AG04449 (cell line): Measurements from ENCODE around the gene MRPL11.

Experiments
- CTCF ChIA-PET: fragments of 350-600 bp; formaldehyde crosslinking; extraction: SDS; loops from one replicate; lab custom pipeline; 2021; ENCODE audit warnings: antibody characterized with exemption; lab: Yijun Ruan, JAX
- POLR2A ChIA-PET: fragments of 400-600, 350-600 bp; formaldehyde crosslinking; extraction: SDS; loops from one replicate; lab custom pipeline; 2020; ENCODE audit warnings: antibody characterized with exemption, inconsistent platforms; lab: Yijun Ruan, JAX
- DNase-seq: peaks from one replicate; pipeline ENCODE4 v3.0.0-alpha.2; 2010; ENCODE audit warnings: low read depth, low spot score
- H3K4me3 ChIP-seq: 2 replicates; pipeline ENCODE4 v1.5.1; 2011; ENCODE audit warnings: low read depth, mild to moderate bottlenecking, control low read depth, low read length
- TF ChIP-seq, protein P1 (sequence below): IDR thresholded peaks from one replicate; pipeline ENCODE4 v1.5.1; 2011; ENCODE audit warnings: mild to moderate bottlenecking, moderate library complexity, low read length, control low read depth, inconsistent platforms; ENCODE audit not compliant: insufficient read depth; ENCODE audit errors: missing control alignments

Gene MRPL11

DNA sequence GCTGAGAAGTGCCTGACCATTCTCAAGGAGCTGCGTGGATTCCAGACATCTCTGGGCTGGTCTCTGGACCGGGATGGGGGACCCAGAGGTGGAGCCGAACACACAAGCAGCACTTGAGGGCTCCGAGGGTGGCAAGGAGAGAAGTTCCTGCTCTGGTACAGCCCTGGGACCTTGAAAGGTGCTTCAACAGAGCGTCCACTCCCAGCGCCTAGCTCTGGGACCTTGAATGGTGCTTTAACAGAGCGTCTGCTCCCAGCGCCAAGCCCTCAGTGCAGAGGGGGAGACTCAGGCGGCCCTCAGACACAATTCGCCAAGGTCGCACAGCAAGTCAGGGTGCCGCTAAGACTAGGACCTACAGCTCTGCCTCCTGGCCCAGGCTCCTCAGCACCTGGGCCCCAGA lies 28.5 kb downstream of the MRPL11 start:
- no peak overlapping the region for H3K4me3 ChIP-seq
- ChIA-PET CTCF (interaction anchor here (2.3 to 37.4 kb wide), 6 partner anchors 12 to 269 kb away, joined by 15 to 1169 read pairs (median 51); partner anchors contain the start of genes MRPL11, NPAS4 and RBM4B), POLR2A (interaction anchor here (0.7 to 1.5 kb wide), 2 partner anchors 98 to 268 kb away, joined by 3 to 5 read pairs; partner anchors contain the start of gene RBM4B)
- DNase-seq: no peak
- TF ChIP-seq, protein P1, sequence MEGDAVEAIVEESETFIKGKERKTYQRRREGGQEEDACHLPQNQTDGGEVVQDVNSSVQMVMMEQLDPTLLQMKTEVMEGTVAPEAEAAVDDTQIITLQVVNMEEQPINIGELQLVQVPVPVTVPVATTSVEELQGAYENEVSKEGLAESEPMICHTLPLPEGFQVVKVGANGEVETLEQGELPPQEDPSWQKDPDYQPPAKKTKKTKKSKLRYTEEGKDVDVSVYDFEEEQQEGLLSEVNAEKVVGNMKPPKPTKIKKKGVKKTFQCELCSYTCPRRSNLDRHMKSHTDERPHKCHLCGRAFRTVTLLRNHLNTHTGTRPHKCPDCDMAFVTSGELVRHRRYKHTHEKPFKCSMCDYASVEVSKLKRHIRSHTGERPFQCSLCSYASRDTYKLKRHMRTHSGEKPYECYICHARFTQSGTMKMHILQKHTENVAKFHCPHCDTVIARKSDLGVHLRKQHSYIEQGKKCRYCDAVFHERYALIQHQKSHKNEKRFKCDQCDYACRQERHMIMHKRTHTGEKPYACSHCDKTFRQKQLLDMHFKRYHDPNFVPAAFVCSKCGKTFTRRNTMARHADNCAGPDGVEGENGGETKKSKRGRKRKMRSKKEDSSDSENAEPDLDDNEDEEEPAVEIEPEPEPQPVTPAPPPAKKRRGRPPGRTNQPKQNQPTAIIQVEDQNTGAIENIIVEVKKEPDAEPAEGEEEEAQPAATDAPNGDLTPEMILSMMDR: no peak

DNA sequence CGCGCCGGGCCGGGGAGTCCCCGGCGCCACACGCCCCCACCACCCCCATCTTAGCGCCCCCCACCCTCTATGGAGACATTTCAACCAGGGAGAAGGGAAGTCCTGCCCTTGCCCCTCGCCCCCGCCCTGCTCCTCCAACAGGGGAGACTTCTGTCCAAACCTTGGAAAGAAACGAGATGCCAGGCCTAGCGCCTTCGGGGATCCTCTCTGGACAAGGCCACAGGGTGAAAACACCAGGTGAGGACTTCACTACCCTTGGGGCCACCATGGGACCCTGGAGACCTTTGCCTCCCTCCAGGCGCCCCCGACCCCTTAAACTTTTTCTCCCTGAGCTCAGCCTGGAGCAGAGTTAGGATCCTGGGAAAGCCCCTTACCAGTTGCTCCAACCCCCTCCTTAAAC lies 29.4 kb downstream of the MRPL11 start:
- ChIA-PET POLR2A (interaction anchor here (1.0 to 1.5 kb wide), 4 partner anchors 9 to 269 kb away, joined by 4 to 8 read pairs (median 6); partner anchors contain the start of genes DPP3 and RBM4B), CTCF (interaction anchor here (0.6 to 37.4 kb wide), 35 partner anchors 9 to 424 kb away, joined by 3 to 1169 read pairs (median 5); partner anchors contain the start of genes ACTN3, BRMS1, DPP3 and MRPL11)
- peak overlapping the region; percentile 59 for H3K4me3 ChIP-seq
- DNase-seq: no peak
- TF ChIP-seq, protein P1: no peak

DNA sequence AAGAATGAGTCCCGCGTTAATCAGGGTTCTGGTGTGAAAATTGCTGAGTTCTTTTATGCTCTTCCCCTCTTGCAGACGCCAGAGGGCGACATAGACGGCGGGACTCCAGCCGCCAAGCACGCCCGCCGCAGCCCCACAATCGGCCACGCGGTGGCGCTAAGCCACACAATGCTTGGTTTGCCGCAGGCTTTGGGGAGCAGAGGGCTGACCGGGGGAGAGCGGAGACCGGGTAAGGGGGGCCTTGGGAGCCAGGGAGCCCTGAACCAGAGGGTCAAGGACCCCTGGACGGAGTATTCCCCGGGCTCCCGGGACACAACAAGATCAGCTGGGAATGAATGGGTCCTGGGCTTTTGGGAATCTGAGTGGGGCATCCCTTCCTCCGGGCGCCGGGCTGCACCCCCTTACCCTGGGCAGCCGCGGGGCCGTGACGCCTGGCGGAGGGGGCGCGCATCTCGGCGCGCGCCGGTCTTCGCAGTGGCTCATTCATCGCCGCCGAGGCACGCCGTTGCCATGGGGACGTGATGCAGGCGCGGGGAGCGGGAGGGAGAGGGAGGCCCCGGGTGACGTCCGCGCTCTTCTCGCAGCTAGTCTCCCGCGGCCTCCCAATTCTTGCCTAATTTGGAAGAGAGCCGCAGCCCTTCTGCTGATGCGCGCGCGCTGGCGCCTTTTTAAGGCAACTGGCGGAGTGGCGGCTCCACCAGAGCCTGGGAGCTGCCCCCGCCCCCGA lies 30.0 kb downstream of the MRPL11 start:
- peak; percentile 61 for DNase-seq
- H3K4me3 ChIP-seq: peak overlapping the region; percentile 59
- CTCF ChIA-PET: interaction anchor here (0.6 to 37.4 kb wide), 37 partner anchors 8 to 425 kb away, joined by 3 to 1169 read pairs (median 5); partner anchors contain the start of genes ACTN3, BRMS1, DPP3 and MRPL11
- TF ChIP-seq, protein P1: peak; percentile 100
- POLR2A ChIA-PET: interaction anchor here (1.0 to 1.5 kb wide), 3 partner anchors 9 to 71 kb away, joined by 4 to 8 read pairs (median 7); partner anchors contain the start of gene DPP3

DNA sequence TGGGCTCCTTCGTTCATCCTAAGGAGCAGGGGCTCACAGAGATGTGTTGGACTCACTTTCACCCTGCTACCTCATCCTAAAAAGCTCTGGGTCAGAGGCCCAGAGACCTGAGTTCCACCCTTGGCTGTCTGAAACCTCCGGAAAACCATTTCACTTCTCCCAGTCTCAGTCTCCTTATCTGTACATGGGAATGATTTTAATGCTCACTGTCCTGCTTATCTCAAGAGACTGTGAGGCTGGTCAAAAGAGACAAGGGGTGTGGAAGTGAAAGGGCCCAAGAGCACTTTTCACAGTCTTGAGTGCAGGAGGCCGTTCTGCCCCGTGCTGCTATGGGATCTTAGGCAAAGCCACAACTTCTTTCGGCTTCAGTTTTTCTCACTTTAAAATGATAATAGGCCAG lies 31.0 kb downstream of the MRPL11 start:
- no peak for DNase-seq
- ChIA-PET POLR2A (no interaction called here), CTCF (interaction anchor here (0.7 to 37.4 kb wide), 21 partner anchors 9 to 426 kb away, joined by 3 to 1169 read pairs (median 7); partner anchors contain the start of genes CCDC87, CCS, MRPL11 and NPAS4)
- TF ChIP-seq, protein P1: no peak
- no peak overlapping the region for H3K4me3 ChIP-seq

DNA sequence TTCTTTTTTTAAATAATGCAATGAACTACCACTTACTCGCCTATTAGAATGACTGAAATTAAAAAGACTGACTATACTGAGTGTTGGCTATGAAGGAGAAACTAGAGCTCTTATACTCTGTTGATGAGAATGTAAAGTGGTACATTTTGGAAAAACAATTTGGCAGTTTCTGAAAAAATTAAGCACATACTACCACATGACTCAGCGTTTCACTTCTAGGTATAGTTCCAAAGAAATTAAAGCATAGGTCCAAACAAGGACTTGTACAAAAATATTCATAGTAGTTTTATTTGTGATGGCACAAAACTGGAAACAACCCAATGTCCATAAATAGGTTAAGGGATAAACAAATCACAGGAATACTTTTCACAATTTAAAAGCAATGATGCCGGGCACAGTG lies 44.7 kb downstream of the MRPL11 start:
- no peak for DNase-seq
- ChIA-PET POLR2A (no interaction called here), CTCF (interaction anchor here (1.5 to 37.4 kb wide), 5 partner anchors 9 to 172 kb away, joined by 3 to 1169 read pairs (median 15); partner anchors contain the start of gene NPAS4)
- no peak overlapping the region for H3K4me3 ChIP-seq
- TF ChIP-seq, protein P1: no peak

DNA sequence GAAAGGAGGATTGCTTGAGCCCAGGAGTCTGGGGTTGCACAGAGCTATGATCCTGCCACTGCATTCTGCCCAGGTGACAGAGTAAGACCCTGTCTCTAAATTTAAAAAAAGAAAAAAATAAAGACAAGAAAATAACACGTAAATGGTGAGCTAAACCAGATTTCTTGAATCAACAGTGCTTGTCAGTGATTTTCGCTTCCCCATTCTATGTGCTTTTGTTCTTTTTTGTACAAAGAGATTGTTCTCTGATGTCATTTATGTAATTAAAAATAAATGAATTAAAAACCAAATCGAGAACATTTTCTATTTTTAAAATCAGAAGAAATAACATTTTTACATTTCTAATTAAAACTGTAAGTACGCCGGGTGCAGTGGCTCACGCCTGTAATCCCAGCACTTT lies 47.3 kb downstream of the MRPL11 start:
- POLR2A ChIA-PET: no interaction called here

More for the DNA sequence above, 47.3 kb downstream of the MRPL11 start:
- TF ChIP-seq, protein P1: no peak
- CTCF ChIA-PET: interaction anchor here (0.6 to 37.4 kb wide), 11 partner anchors 11 to 109 kb away, joined by 3 to 1169 read pairs (median 23); partner anchors contain the start of genes NPAS4, SLC29A2 and TMEM151A
- DNase-seq: no peak
- no peak overlapping the region for H3K4me3 ChIP-seq
